ENCODE results near the gene CTIF.

Gene CTIF

DNA sequence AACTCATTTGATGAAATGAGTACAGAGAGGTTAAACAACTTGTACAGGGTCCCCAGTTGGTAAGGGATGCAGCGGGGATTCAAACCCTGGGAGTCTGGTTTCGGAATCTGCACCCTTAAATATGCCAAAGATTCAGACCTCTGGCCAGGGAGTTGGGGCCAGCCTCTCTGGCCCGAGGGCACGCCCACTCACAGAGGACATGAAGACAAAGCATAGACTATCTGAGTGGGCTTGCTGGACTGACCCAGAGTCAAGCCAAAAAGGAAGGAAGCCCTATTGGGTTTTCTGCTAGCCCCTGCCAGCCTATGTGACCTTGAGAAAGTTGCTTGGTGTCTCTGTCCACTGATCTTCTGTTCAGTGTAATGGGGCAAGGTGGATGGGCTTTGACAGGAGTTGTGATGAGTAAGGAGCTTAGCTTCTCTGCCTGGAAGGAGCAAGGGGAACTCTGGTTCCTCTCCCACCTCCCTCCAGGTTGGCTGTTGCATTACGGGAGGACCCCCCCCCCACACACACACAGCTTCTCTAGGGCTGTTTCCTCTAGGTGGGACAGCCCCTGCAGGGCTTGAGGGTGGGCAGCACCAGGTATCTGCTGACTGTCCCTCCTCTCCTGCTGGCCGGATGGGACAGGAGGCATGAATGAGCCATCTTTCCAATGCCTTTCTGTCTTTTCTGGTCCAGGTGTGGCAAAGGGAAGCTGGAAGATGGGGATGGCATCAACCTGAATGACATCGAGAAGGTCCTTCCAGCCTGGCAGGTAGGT is 131.3 kb downstream of the CTIF start:
- DNase-seq, result no peak

- no peak for DNase-seq
Measured at GRCh38 chr18:48670751-48671560, 132.1 kb downstream of the CTIF start.

GRCh38 chr18:48671561-48671945 is 132.7 kb downstream of the CTIF start:
- DNase-seq, result no peak

DNA sequence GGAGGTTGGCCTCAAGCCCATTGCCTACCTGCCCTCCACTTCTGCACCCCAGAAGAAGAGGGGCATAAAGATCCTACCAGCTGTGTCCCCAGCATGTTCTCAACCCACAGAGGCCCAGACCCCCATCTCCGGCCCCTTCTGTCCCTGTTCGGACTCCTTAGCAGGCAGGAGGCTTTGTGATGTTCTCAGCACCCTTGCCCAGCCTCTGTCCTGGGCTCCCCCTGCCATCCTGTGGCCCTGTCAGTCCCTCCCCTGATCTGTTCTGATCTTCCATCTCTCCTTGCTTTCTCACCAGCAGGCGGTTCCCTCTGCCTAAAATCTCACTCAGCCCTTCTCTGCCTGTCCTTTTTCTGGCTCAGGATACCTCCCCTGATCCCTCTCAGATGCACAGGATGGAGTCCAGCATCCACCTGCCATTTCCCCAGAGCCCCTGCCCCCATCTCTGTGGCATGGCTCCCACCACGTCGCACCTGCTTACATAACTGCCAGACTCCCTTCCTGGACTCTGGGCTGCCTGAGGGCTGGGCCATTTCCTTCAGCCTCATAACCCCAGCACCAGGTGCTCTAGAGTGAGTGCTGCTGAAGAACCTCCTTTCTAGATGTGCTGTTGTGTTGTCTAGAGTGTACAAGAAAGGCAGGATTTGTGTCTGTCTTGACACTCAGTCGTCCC is 134.0 kb downstream of the CTIF start:
- DNase-seq, result no peak

DNA sequence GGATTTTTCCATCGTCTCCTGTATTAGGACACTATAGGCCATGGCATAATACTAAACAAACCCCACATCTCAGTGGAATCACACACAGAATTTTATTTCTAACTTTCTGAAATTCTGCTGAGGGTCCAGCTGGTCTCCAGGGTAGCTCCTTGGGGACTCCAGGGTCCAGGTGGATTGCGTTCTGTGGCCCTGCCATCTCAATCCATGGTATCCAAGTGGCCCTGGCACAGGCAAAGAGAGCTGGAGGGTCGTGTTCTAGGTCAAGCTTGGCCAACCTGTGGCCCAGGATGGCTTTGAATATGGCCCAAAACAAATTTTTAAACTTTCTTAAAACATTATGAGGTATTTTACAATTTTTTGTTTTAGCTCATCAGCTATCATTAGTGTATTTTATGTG is 134.6 kb downstream of the CTIF start:
- DNase-seq, result no peak

DNA sequence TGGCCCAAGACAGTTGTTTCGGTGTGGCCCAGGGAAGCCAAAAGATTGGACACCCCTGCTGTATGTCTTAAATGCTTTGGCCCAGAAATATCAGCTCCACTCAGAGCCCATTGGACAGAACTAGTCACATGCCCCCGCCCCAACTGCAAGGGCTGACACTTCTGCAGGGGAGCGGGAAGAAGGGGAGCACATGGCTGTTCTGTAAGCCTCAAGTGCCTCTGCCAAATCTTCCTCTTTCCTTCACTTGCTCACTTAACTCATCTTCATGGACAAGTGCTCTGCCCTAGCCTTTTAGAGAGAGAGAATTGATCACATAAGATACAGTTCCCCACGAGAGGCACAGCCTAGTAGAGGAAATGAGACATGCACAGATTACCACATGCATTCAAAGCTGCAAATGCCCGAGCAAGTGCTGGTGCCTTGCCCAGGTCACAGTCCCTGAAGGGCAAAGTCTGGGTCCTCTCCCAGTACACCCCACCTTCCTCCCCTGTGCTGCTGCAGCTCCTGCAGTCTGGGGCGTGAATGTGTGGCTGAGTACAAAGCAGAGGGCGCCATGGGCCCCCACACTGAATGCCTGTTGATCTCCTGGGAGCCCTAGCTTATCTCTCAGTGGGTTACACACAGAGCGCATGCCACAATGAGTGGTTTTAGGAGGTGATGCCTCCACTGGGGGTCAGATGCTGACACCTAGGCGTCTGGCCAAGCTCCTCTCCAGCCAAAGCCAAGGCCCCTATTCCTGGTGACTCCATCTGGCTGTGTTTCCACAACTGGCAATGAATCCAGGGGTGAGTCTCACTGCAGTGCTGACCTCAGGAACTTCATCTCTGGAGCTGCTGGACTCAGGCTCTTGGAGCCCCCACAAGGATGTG is 135.3 kb downstream of the CTIF start:
- no peak for DNase-seq

DNA sequence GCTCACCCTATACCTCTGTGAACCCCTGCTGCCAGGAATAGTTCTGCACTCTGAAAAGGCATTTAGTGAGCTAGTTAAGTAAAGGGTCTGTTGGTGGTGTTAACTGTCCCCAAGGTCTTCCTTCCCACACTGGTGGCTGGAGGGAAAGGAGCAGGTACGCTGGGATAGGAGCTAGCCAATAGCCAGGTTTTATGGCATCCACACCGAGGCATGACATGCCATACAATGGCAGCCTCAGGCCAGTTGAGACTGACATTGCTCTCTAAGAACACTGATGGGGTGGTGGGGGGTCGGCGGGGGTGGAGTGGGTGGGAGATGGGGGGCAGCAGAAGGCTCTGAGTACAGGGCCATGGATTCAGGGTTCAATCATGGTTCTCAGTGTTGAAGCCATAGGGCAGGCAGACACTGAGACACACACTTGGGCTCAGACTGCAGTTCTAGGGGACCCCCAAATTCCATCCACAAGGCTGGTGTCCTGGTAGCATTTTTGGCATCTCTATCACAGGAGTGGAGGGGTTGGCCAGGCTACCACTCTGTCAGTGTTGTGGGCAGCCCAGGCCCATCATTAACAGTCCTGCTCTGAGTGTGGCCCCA is 136.0 kb downstream of the CTIF start:
- DNase-seq, result no peak

GRCh38 chr18:48675352-48675761 is 136.5 kb downstream of the CTIF start:
- DNase-seq, result peak; percentile 85

DNA sequence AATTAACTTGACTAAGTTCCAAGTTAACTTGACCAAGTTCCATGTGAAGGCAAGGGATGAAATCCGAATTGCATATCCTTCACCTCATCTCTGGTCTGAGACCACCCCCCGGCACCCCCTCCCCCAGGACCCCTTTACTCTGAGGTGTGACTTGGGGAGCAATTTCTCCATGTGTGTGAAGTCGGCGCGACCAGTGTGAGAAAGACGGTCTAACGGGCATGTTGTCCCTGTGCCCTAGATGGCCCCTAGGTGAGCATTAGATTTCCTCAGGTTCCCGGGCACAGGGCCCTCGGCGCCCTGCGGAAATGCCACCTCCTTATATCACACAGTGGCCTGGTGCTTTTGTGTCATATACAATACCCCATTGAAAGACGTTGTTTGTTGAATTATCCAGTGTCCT is 137.1 kb downstream of the CTIF start:
- no peak for DNase-seq

GRCh38 chr18:48676346-48676745 is 137.5 kb downstream of the CTIF start:
- no peak for DNase-seq

GRCh38 chr18:48676756-48677368 is 138.0 kb downstream of the CTIF start:
- DNase-seq, result peak; percentile 73

DNA sequence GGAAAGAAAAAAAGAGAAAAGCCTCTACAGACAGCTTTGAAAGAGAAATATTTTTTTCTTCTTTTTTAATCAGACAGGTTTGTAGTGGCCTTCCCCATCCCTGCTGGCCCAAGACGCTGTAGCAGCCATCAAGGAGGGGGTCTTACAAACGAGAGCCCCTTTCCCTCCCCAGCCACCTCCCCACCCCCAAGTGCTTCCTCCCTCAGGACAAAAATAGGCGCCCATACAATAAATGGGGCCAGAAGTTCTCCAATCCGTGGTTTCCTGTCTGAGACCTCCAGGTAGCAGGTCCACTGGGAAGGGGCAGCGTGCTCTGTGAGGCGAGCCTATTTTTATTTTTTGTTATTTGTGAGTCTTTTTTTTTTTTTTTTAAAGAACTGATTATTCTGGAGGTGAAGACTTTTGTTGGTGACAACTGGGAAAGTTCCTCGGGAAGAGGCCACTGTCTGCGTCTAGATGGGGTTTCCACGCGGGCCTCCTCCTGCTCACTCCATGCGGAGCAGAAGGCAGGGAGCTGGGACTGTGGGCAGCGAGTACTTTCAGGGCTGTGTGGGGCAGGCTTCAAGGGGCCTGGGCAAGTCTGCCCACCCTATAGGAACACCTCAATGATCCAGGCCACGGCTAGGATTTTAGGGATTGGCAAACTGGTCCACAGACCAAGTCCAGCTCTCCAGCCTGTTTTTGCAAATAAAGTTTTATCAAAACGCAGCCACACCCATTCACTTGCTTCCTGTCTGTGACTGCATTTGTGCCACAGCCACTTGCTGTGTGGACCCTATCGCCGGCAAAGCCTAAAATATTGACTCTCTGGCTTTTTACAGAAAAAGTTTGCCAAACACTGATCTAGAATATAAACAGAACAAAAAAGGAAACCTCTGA is 139.6 kb downstream of the CTIF start:
- DNase-seq, result no peak

GRCh38 chr18:48679236-48679635 is 140.4 kb downstream of the CTIF start:
- no peak for DNase-seq

- no peak for DNase-seq
Measured at GRCh38 chr18:48680339-48681250, 141.8 kb downstream of the CTIF start.

DNA sequence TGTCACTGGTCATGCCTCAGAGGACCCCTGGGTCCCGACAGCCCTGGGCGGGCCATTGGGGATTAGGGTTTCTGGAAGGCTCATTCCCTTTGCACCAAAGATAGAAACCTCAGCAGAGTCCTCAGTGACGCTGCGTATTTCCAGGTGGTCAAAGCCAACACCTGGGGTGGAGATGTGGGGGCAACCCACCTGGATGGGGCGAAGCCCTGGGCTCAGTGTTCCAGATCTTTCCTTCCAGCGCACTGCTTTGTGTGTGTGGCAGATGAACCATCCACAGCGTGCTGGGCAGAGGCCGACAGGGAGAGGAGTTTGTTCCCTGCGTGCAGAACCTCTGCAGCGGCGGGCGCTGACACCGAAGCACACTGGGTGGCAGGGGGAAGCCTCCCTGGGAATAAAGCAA is 143.9 kb downstream of the CTIF start:
- DNase-seq, result no peak

DNA sequence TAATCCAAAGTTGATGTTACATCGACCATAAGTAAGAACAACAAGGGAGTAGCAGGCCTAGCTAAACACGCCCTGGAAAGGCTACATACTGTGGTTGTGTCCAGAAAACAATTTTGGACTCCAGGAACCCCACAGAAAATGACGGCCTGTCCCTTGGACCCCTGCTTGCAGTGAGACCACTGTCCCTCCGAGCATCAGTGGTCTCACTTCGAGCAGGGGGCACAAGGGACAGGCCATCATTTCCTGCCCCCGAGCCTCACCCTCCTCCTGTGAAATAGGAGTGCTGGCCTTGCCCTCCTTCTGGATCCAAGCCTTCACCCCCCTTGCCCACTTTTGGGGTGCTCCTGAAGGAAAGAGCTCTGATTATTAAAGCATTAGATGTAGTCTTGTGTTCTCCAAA is 144.4 kb downstream of the CTIF start:
- no peak for DNase-seq

- no peak for DNase-seq
Measured at GRCh38 chr18:48683661-48684060, 144.8 kb downstream of the CTIF start.

DNA sequence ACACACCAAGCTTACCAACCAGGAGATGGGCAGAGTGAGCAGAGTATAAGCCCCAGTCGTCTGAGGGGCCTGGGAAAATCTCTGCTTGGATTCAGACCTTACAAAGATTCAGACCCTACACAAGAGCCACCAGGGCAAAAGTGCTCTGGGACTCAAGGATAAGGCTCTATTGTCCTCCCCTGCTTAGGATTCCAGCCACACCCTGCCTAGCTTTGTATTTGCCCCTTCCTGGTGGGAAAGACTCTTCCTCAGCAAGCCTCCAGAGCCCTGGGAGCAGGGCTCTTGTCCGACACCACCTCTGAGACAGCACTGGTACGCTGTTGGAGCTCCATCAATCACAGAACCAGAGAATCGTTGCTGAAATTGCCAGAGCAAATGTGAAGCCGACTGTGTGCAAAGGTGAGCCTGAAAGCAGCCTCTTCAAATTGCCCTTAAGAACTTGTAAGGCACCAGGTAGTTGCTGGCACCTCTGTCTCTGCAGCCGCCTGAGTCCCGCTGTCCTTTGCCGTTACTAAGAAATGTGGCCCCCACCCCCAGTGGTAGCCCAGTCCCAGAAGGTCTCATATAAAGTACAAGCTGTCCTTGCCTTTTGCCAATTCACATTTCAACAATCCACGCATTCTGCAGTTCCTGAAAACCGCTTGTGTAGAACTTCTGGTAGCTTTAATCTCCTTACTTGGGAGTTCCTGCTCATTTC is 148.7 kb downstream of the CTIF start:
- DNase-seq, result no peak

GRCh38 chr18:48688961-48689360 is 150.1 kb downstream of the CTIF start:
- DNase-seq, result no peak

All from activated CD4-positive, CD25-positive, alpha-beta regulatory T cell treated with anti-CD3 and anti-CD28 coated beads, Interleukin-2, amount 50 U/mL, for 72 hours (primary cell).